ENCODE measurements around the gene ATP11C.
A peak's percentile ranks its signal among the peaks of the same experiment; 100 is the strongest.
"Not testable (repeated sequence)": the region's sequence is repeated elsewhere in the genome, so short reads cannot be mapped to it uniquely, and the experiment has no call there.

Gene ATP11C

GRCh38 chrX:139850968-139851367, 81.9 kb downstream of the ATP11C start:
- no peak for DNase-seq

- DNase-seq, result no peak
Observed at GRCh38 chrX:139844884-139845283, 88.0 kb downstream of the ATP11C start.

GRCh38 chrX:139844163-139844562, 88.7 kb downstream of the ATP11C start:
- DNase-seq, result peak; percentile 45

GRCh38 chrX:139842326-139843185, 90.3 kb downstream of the ATP11C start:
- no peak for DNase-seq

- not testable (repeated sequence) for DNase-seq
Observed at GRCh38 chrX:139836335-139836734, 96.5 kb downstream of the ATP11C start.

- DNase-seq, result no peak
Observed at GRCh38 chrX:139834879-139835278, 98.0 kb downstream of the ATP11C start.

GRCh38 chrX:139832718-139833309, 100.0 kb downstream of the ATP11C start:
- no peak for DNase-seq

GRCh38 chrX:139831675-139832456, 101.0 kb downstream of the ATP11C start:
- DNase-seq, result no peak

- no peak for DNase-seq
Observed at GRCh38 chrX:139831017-139831416, 101.8 kb downstream of the ATP11C start.

GRCh38 chrX:139828830-139829229, 104.0 kb downstream of the ATP11C start:
- no peak for DNase-seq

GRCh38 chrX:139828033-139828432, 104.8 kb downstream of the ATP11C start:
- no peak for DNase-seq

- no peak for DNase-seq
Observed at GRCh38 chrX:139826065-139827044, 106.5 kb downstream of the ATP11C start.

- DNase-seq, result no peak
Observed at GRCh38 chrX:139825618-139826017, 107.2 kb downstream of the ATP11C start.

- no peak for DNase-seq
Observed at GRCh38 chrX:139823806-139824205, 109.0 kb downstream of the ATP11C start.

- no peak for DNase-seq
Observed at GRCh38 chrX:139820358-139820984, 112.4 kb downstream of the ATP11C start.

- DNase-seq, result no peak
Observed at GRCh38 chrX:139816204-139816603, 116.6 kb downstream of the ATP11C start.

- no peak for DNase-seq
Observed at GRCh38 chrX:139815771-139816170, 117.1 kb downstream of the ATP11C start.

GRCh38 chrX:139811942-139812629, 120.8 kb downstream of the ATP11C start:
- DNase-seq, result no peak

- no peak for DNase-seq
Observed at GRCh38 chrX:139804482-139804881, 128.4 kb downstream of the ATP11C start.

- DNase-seq, result no peak
Observed at GRCh38 chrX:139803224-139803623, 129.6 kb downstream of the ATP11C start.

GRCh38 chrX:139802048-139802447, 130.8 kb downstream of the ATP11C start:
- DNase-seq, result no peak
